ENCODE results near the gene ABHD14A. TPM values are rescaled to one million over a fixed set of nuclear protein-coding genes. Genes with fewer than 3 reads are reported as not detected.

ABHD14A gene
- total and polyA plus RNA-seq, 12 donors = 19.3 to 80.1 (median 25.4) TPM

GRCh38 chr3:51929420-51930003 lies 45.4 kb upstream of the ABHD14A start:
- no peak for DNase-seq
- H3K9me3 ChIP-seq = no peaks in the 10 kb centered on the region
- H3K36me3 ChIP-seq = peaks cover 0 to 29% (median 11%) of the 10 kb centered on the region in 9 donors
- 73 to 74% methylated on average over 5 of the region's 5 CpGs for WGBS, 2 donors
- H3K4me3 ChIP-seq = no peak overlapping the region
- no peak overlapping the region for H3K27ac ChIP-seq
- H3K4me1 ChIP-seq = no peaks in the 10 kb centered on the region
- no peak for ATAC-seq
- intact Hi-C loops (cut with DNase I) = no loop called here
- H3K27me3 ChIP-seq = no peaks in the 10 kb centered on the region
- TF ChIP-seq CTCF (IDR thresholded peaks at IDR 0.05) = no peak

- ATAC-seq (no peak), DNase-seq (no peak)
- no peaks in the 10 kb centered on the region for H3K4me1 ChIP-seq
- peaks cover 0 to 38% (median 18%) of the 10 kb centered on the region in 9 donors for H3K36me3 ChIP-seq
- no peaks in the 10 kb centered on the region for H3K27me3 ChIP-seq
- TF ChIP-seq CTCF (IDR thresholded peaks at IDR 0.05) = no peak
- intact Hi-C loops (cut with DNase I) = no loop called here
- WGBS, 2 donors = 93 to 100% methylated on average over 1 of the region's 1 CpG
- no peaks in the 10 kb centered on the region for H3K9me3 ChIP-seq
- no peak overlapping the region for H3K27ac ChIP-seq
- H3K4me3 ChIP-seq = no peak overlapping the region
Observed at GRCh38 chr3:51930439-51930838, 44.4 kb upstream of the ABHD14A start.

- Histone ChIP-seq H3K27me3 (no peaks in the 10 kb centered on the region), H3K9me3 (no peaks in the 10 kb centered on the region), H3K4me3 (no peak overlapping the region), H3K4me1 (no peaks in the 10 kb centered on the region), H3K27ac (no peak overlapping the region), H3K36me3 (peaks cover 0 to 51% (median 24%) of the 10 kb centered on the region in 9 donors)
- no peak for TF ChIP-seq CTCF (IDR thresholded peaks at IDR 0.05)
- no peak for ATAC-seq
- intact Hi-C loops (cut with DNase I) = no loop called here
- 92 to 93% methylated on average over 6 of the region's 6 CpGs for WGBS, 2 donors
- no peak for DNase-seq
Observed at GRCh38 chr3:51931756-51932155, 43.1 kb upstream of the ABHD14A start.

GRCh38 chr3:51932471-51933370 lies 42.1 kb upstream of the ABHD14A start:
- WGBS, 2 donors = 94 to 97% methylated on average over 15 of the region's 15 CpGs
- no peaks in the 10 kb centered on the region for H3K27me3 ChIP-seq
- DNase-seq (no peak), ATAC-seq (no peak)
- peaks cover 0 to 61% (median 33%) of the 10 kb centered on the region in 9 donors for H3K36me3 ChIP-seq
- TF ChIP-seq CTCF (IDR thresholded peaks at IDR 0.05) = no peak
- H3K27ac ChIP-seq = no peak overlapping the region
- H3K4me3 ChIP-seq = no peak overlapping the region
- H3K9me3 ChIP-seq = no peaks in the 10 kb centered on the region
- H3K4me1 ChIP-seq = no peaks in the 10 kb centered on the region
- intact Hi-C loops (cut with DNase I) = no loop called here

Measured in heart right ventricle (tissue), 16 donors.